Hepatocyte (in vitro differentiated cells): ENCODE measurements around the gene SEMA4A.

Source experiments
- CTCF ChIP-seq: fragments of 200-600 bp; sonication (generic); IDR thresholded peaks from 2 replicates; pipeline ENCODE4 v1.5.1; 2016; ENCODE audit warnings: antibody characterized with exemption, mild to moderate bottlenecking; ENCODE audit not compliant: poor library complexity
- EZH2 ChIP-seq: fragments of 200-600 bp; sonication (generic); IDR thresholded peaks from 2 replicates; pipeline ENCODE4 v1.6.1; 2016; ENCODE audit warnings: antibody characterized with exemption, mild to moderate bottlenecking, borderline replicate concordance
- EZH2phosphoT487 ChIP-seq: fragments of 200-600 bp; sonication (generic); IDR thresholded peaks from one replicate; pipeline ENCODE4 v1.6.1; 2018; ENCODE audit warnings: antibody characterized with exemption, mild to moderate bottlenecking, low read depth, moderate library complexity; ENCODE audit not compliant: unreplicated experiment, severe bottlenecking

DNA sequence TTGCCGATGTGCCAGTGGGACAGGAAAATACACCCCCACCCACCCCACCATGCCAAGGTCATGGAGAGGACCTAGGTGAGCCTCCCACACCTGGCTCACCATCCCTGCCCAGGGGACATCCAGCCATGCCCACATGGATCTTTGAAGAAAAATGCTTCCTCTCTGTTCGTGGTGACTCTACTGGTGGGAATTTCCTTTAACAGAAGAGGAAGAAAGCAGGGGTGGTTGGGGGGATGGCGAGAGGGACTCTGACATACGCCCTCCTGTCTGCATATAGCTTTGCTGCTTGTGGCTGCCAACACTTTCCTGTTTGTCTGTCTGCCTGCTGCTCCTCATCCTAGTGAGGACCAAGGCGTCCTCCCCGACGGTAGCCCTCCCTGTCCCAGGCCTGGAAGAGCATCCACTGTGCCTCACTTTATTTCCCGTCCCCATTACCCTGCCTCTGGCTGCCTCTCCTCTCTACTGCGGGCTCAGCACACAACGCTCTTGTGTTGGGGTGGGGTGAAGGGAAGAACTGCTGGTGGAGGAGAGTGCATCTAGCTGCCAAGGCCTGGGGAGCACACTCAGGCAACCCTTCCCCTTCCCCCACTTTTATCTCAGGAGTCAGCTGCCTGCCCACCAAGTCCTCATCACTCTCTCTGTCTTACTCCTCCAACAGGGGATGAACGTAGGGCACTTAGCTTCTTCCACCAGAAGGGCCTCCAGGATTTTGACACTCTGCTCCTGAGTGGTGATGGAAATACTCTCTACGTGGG lies 2.5 kb downstream of the SEMA4A start:
- TF ChIP-seq CTCF: no peak
- no peak for TF ChIP-seq EZH2phosphoT487
- TF ChIP-seq EZH2: no peak
